NCI-H187 (cell line): ENCODE results near the gene MIOS.
"Not testable (repeated sequence)": the region's sequence is repeated elsewhere in the genome, so short reads cannot be mapped to it uniquely, and the experiment has no call there.

Source experiments
- DNase-seq, 2 experiments: peaks; one replicate each; lab custom pipeline; 2025; lab: John Stamatoyannopoulos, UW

Gene MIOS

GRCh38 chr7:7647495-7648036 lies 80.9 kb downstream of the MIOS start:
- DNase-seq: no peak

GRCh38 chr7:7650682-7651206 lies 84.1 kb downstream of the MIOS start:
- DNase-seq: no peak

GRCh38 chr7:7651479-7651878 lies 84.8 kb downstream of the MIOS start:
- no peak for DNase-seq

GRCh38 chr7:7652798-7653540 lies 86.3 kb downstream of the MIOS start:
- no peak for DNase-seq

- DNase-seq: no peak
Measured at GRCh38 chr7:7653593-7654187, 87.0 kb downstream of the MIOS start.

- DNase-seq: no peak
Measured at GRCh38 chr7:7654964-7655715, 88.5 kb downstream of the MIOS start.

- not testable (repeated sequence) for DNase-seq
Measured at GRCh38 chr7:7656459-7656858, 89.8 kb downstream of the MIOS start.
